Measurements from ENCODE around the gene HNRNPA0.
A peak's percentile ranks its signal among the peaks of the same experiment; 100 is the strongest.

The HNRNPA0 gene

DNA sequence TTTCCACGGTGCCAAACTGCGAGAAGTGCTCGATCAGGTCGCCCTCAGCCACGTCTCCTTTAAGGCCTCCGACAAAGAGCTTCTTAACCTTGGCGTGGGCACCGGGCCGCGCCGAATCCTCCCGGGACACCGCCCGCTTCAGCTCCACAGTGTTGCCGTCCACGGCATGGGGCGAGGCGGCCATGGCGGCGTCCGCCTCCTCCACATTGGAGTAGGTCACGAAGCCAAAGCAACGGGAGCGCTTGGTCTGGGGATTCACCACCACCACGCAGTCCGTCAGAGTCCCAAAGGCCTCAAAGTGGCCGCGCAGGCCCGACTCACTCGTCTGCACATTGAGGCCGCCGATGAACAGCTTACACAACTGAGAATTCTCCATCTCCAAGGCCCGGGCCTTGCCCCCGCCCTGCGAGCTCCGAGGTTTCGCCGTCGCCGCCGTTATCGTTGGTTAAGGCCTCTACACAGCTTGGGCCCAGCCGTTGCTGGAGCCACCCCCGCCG is 424 bp downstream of the HNRNPA0 start:
- no peak for DNase-seq

DNA sequence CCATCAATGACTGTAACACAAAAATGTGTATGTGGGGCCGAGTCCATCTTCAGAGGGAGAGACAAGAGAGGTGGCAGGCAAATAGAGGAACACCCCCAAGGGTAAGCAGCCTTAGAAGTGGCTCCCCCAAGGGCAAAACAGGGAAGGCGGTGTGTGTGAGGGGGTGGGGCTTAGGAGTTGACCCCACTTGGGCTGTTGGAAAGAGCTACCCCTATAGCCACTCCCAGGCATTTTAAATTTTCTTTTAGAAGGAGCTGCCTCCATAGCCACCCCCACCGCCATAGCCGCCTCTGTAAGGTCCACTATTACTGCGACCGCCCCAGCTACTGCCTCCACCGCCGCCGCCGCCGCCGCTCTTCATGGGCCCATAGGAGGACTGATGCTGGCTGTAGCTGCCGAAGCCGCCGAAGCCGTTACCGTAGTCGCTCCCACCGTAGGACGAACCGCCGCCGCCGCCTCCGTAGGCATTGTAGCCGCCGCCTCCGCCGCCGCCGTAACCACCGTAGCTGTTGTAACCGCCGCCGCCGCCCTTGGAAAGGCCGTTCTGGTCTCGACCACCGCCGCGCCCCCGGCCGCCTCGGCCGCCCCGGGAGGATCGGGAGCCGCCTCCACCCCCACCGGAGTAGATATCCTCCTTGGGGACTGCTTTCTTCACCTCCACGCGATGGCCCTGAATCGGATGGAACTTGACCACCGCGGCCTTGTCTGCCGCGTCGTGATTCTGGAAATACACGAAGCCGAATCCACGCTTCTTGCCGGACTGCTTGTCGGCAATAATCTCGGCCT is 1.1 kb downstream of the HNRNPA0 start:
- peak; percentile 60 for DNase-seq

DNA sequence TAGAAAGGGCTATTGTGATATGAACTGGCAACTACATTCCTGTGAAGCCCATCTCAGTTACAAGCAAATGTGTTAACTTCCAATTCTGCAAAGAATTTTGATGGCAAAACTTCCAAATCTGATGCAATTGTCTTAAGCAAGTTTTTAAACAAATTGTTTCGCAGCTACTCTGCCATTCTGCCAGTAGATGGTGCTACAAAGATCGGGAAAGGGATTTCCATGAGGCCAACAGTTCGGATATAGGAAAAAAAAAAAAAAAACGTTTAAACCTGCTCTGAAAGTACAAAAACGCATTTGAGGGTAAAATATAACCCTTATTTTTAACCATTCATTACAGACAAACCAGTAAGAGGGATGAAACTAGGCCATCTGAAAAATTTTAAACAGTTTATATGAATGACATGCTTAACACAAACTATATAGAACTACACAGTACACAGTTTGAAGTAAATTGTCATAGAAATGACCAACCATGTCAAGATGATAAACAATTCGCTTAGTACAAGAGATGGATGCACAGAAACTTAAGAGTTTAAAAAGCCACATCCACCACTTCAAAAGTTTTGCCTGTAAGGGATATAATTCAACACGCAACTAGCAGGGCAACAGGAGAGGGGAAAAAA is 2.2 kb downstream of the HNRNPA0 start:
- DNase-seq, result no peak

DNA sequence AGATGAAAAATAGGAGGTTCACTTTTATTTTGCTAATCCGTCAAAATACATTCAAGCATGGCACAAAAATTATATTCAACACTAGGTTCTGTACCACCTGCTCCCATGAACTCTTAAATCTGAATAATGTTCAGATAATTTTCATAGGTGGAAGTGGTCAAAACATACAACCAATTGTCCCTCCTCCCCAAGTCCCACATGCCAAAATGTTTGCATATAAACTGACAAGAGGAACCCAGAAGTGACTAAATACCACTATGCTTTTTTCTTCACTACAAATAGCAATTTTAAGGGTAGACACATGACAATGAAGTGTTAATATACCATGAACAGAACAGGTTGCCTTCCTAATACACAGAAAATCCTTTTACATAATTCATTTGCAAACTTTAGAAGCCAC is 3.7 kb downstream of the HNRNPA0 start:
- DNase-seq, result no peak

DNA sequence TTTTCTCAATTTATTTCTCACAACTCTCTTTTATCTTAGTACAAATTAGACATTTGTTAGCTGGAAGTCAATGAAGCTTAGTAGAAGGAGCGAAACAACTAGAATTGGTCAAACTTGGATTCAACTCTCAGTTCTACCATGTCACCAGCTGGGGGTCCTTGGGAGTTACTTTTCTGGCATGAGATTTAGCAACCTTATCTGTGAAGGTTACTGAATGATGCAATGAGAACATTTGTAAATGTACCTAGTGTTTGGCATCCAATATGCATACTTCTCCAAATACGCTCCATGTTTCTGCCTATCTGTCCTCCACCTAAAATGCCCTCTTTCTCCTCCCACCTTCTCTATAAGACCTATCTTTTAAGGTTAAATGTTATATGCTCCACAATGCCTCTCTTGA is 6.3 kb downstream of the HNRNPA0 start:
- no peak for DNase-seq

DNA sequence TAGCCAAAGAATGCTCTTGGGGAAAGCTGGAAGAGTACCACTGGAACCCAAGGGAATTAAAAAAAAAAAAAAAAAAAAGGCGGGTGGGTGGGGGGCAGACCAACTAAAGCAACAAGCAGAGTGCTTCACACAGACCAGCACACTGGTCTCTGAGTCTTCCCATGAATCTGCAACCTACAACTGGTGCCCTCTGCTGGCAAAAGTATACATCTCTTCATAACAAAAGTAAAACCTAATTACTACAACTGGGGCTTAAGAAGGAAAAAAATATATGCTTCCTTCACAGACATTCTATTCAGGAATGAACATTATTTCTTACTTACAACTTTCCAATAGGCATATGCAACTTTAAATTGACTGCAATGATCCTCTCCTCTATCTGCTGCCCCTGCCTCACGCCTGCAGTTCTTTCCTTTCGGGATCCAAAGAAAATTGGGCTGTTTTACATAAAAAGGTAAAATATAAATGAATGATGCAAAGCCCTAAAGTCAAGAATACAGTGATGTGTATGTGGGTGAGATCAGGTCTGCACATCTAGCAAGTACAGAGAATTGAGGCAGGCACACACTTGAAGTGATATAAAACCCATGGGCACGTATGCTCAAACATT is 11.0 kb downstream of the HNRNPA0 start:
- peak; percentile 39 for DNase-seq

DNA sequence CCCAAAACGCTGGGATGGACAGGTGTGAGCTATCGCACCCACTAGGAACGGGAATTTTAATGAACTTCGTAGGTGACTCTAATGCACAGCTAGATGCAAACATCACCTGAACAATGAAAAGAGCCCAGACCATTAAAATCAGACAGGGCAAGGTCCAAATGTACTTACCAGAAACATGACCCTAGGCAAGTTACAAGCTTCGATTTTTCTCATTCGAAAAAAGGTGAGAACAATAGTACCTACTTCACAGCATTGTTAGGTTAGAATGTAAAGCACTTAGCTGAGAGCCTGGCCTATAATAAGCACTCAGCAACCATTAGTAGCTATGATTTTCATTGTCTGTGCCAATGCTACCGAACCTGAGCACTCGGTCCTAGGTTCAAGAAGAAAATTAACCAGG is 12.4 kb downstream of the HNRNPA0 start:
- DNase-seq, result no peak

DNA sequence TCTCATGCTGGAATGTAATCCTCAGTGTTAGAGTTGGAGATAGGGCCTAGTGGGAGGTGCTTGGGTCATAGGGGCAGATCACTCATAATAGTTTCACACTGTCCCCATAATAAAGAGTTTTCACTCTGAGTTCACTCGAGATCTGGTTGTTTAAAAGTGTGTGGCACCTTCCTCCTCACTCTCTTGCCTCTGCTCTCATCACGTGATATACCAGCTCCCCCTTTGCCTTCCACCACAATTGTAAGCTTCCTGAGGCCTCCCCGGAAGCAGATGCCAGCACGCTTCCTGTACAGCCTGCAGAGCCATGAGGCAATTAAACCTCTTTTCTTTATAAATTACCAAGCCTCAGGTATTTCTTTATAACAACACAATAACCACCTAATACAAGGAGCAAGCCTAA is 14.4 kb downstream of the HNRNPA0 start:
- no peak for DNase-seq

DNA sequence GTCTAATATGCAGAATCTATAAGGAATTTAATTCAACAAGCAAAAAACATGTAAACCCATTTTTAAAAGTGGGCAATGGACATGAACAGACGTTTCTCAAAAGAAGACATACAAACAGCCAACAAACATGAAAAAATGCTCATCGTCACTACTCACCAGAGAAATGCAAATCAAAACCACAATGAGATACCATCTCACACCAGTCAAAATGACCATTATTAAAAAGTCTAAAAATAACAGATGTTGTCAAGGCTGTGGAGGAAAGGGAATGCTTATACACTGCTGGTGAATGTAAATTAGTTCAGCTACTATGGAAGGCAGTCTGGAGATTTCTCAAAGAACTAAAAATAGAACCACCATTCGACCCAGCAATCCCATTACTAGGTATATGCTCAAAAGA is 15.2 kb downstream of the HNRNPA0 start:
- no peak for DNase-seq

DNA sequence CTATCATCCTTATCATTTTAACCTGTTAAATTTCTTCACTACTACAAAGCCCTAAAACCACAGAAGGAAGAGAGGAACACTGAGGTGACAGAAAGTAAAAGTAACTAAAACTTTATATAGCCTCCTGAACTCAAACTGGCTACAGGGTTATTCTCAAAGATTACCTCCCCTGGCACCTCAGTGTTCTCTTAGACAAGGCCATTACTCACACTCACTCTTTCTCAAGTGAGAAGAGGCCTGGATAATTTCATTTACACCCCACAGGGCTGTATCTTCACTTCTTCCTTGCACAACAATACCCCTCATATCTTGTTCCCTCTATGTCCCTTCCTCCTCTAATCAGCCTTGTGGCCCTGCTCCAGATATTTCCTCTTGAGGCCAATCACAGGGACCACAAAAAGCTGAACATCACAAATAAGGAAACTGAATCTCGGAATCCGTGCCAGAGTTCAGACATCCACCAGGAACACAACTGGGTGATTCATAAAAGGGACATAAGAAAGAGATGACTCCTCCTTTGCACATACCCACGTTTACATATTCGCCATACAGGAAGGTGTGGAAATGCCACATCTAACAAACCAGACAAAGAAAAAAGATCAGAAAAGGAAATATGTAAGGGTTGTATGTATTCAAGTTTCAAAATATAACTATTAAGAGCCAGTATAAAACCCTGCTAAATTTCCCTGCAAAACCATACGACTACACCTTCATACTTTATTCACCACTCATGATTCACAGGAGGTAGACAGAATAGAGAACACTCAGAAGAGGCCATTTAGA is 16.6 kb downstream of the HNRNPA0 start:
- no peak for DNase-seq

DNA sequence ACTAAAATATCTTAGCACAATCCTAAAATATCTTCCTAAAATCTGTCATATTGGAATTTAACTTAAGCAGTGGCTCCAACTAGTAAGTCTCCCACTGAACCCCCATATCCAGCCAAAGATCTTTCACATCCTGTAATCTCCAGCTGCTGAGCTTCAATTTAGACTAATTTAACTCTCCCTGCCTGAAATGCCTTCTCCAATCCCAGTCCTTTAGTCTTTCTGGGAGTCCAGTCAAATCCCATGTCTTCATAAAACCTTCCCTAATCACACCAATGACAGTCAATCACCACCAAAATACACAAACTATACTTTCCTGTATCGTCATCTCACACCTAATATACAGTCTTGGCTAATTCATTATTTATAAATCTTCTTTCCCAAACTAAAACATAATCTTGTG is 17.7 kb downstream of the HNRNPA0 start:
- no peak for DNase-seq

DNA sequence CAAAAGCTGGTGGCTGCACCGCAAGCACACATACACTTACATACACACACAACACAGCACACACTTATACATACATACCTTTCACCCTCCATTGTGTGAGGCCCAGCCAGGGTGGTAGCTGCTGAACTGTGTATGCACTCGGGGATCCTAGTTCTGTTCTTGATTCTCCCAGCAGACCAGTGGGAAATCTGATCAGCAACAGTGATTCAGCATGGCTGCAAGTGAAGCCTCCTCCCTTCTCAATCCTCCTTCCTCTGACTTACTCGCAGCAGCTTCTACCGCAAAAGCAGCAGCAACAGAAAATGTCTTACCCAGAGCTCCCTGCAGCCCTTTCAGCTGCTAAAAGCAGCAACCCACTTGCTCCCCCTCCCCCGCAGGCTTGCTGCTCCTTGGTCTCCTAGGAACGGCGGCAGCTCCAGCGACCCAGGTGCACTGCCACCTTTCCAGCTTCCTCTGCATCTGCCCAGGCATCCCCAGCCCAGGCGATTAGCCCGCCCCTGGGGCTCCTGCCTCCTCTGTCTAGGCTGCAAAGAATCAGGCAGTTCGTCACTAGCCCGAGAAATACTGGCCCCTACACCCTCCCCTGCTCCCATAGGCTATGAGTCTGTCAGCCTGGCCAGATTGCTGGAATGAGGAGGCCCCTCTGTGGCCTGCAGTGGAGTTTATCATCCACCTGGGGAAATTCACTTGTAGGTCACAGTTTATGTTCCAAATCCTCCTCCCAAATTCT is 18.4 kb downstream of the HNRNPA0 start, which contains the start of gene KLHL3:
KLHL3 (minus strand) TSS at position 535 of the 730 bp plus-strand sequence; CDS start at position 92, 443 bp downstream.
- DNase-seq, result peak; percentile 36

DNA sequence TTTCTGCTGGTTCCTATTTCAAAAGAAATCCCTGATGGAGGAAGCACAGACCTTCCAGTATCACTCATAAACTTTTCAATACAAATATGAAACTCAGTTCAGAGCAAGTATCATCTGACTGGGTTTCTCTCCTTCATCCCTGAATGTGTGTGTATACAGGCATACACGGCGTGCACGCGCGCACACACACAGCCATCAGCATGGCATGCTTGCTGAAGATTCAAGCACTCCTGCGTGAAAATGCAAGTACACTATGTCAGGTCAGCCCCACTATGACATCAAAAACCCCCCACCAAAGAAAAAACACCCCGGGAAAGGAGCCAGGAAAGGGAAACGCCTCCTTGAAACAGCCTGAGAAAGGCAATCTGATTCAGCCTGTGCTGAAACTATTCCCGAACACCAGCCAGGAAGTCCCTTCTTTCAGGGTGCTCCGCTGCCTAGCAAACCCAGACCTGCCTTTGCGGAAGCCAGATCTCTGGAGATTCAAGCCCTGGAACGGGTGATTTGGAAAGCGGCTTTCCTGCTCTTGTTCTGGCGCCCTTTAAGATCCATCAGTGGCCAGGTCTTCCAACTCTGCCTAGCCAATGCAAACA is 19.1 kb downstream of the HNRNPA0 start:
- no peak for DNase-seq

DNA sequence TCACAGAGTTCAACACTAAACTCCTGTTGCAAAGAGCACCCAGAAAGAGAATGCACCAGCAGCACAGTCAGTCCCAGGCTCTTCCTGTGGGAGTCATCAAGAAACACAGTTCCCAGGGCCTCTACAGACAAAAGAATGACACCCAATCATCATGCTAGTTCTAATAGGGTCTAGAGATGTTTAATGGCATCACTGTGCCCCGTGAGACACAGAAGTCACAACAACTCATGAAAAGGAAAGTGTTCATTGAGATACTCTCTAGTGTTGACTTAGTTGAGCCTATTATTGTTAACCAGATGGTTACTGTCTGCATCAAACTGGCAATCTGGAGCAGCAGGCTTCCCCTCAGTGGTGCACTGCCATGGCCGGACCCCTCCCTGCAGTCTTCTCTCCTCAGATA is 19.8 kb downstream of the HNRNPA0 start:
- no peak for DNase-seq

DNA sequence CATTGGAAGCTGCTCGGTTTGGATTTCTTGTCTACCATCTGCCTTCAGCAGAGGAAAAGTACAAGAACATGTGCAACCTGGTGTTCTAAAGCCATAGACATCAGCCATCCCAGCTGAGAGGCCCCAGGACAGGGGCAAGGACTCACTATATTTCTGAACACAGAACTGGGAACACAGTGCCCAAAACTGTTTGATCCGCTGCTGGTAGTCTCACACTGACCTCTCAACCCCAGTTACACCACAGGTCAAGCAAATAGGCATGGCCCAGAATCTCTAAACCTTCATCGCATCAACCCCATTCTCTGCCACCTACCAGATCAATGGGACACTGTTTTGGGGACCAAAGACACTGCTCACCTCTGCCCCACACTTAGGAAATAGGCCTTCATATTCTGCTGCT is 20.2 kb downstream of the HNRNPA0 start:
- no peak for DNase-seq

DNA sequence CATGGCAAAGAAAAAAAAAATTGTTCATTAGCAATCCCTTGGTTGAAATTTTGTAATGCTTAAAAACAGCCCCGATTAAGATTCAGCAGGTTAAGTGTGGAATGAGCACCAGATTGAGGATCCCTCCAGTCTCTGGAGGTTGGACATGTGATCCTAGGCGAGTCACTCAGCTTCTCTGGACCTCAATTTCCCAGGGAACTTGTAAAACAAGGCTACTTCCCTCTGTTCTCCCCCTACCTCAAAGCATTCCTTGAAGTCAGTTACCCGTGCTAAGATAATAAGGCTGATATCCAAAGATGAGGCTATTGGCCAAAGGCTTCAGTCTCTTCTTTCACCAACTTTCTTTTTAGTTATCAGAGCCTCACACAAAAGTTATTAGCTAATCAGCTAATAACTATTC is 21.2 kb downstream of the HNRNPA0 start:
- DNase-seq, result no peak

DNA sequence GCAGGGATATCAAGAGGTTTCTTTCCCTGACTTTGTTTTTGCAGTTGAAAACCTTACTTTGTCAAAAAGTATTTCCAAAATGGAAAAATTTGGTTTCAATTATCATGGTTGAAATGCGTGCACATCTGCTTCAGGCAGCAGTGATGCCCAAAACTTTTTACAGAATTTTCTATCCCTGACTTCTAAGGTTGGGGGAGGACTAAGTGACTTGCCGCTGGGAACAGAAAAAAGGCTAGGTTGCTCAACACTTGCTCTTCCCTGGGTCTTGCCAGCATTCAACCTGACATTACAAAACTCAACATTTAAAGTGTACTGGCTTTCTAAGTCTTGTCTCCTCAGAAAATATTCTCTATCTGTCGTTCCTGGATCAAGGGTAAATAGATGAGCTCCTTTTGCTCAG is 23.0 kb downstream of the HNRNPA0 start:
- no peak for DNase-seq

DNA sequence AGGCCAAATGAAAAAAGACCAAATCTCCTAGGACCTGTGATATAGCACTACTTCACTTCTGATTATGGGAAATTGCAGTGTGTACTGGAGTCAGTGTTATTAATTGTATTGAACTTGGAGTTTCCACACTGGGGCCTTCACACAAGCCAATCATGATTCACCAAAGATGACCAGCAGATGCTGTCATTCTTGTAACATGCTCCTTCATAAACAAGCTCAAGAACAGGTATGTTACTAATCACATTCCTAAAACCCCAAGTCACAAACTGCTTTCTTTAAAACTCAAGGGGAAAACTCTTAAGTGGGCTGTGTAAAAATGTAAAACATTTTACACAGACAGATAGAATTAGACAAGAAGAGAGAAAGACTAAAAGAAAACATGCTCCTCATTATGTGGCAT is 23.8 kb downstream of the HNRNPA0 start:
- no peak for DNase-seq

DNA sequence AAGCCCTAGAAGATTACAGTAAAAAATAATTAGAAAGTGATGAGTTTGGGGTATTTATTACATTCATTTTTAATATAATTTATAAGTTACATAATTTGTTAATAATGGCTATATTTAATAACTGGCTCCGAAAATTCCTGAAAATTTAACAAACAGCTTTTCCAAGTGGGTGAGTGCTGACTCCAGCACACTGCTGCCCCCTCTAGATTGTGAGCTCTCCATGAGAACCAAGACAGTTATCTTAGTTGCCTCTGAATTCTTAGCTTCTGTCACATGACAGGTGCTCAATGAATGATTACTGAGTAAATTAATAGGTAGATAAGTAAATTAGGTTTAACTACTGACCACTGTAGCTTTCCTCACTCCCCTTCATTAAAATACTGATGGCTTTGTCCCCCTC is 26.1 kb downstream of the HNRNPA0 start:
- DNase-seq, result no peak

DNA sequence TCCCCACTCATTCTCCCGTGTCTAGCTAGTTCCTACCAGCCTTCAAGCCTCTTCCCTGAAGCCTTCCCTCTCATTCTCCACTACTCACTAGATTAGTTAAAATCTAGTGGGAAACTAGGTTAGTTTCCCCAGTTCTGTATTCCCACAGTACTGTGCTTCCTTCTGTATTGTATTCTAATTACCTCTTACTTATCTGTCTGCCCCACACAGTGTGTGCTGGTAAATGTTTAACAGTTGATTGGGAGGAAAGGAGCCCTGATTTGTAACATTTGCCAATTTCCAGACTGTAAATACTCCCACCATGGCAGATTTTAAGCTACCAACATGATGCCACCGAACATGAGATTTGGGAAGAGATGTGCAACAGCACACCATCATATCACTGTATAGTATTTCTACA is 26.5 kb downstream of the HNRNPA0 start:
- DNase-seq, result no peak

DNA sequence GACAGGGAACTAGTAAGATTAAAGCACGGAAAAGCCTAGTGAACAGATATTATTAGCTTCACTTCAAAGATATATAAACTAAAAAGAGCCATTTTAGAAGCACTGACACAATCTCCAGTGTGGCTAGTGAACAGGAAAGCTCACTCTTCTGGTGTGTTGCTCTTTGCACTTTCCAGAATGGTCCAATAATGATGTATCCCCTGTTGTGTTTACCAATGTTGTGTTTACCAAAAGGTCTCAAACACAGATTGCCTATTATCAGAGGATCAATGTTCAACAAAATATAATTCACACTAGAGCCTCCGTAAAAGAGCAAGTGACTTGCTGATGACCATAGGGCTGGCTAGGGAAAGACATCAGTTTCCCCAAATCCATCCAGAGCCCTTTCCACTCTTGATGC is 29.9 kb downstream of the HNRNPA0 start:
- DNase-seq, result no peak

DNA sequence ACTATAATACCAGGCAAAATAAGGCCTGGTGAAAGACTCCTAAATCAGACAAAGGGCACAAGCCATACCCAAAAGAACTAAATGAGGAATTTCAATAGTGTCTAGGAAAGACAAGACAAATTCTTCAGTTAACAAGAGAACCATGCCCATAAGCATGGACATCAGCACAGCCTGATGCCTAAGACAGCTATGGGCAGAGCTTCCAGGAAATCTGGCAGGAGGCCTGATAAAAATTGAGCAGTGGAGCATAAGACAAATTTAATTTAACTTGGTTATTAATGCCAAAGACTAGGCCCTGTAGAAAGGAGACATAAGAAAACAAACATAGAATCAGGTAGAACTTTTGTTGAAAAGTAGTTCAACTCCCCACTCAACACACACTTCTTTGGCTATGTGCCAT is 35.6 kb downstream of the HNRNPA0 start:
- no peak for DNase-seq
